VCaP (cell line): Measurements from ENCODE around the gene SIK3.

Source experiments
- H3K27ac ChIP-seq: fragments of 450-650 bp; 2 replicates; pipeline ENCODE4 v1.5.1; 2017
- CTCF ChIP-seq: fragments of 450-650 bp; conservative IDR thresholded peaks from 2 replicates; pipeline ENCODE4 v1.5.1; 2017; ENCODE audit warnings: mild to moderate bottlenecking, moderate library complexity

The SIK3 gene

GRCh38 chr11:116909245-116909644, 189.0 kb downstream of the SIK3 start:
- no peak for TF ChIP-seq CTCF
- H3K27ac ChIP-seq = no peak overlapping the region

- no peak for TF ChIP-seq CTCF
- no peak overlapping the region for H3K27ac ChIP-seq
Observed at GRCh38 chr11:116906479-116906878, 191.7 kb downstream of the SIK3 start.

GRCh38 chr11:116903090-116903489, 195.1 kb downstream of the SIK3 start:
- TF ChIP-seq CTCF = no peak

DNA sequence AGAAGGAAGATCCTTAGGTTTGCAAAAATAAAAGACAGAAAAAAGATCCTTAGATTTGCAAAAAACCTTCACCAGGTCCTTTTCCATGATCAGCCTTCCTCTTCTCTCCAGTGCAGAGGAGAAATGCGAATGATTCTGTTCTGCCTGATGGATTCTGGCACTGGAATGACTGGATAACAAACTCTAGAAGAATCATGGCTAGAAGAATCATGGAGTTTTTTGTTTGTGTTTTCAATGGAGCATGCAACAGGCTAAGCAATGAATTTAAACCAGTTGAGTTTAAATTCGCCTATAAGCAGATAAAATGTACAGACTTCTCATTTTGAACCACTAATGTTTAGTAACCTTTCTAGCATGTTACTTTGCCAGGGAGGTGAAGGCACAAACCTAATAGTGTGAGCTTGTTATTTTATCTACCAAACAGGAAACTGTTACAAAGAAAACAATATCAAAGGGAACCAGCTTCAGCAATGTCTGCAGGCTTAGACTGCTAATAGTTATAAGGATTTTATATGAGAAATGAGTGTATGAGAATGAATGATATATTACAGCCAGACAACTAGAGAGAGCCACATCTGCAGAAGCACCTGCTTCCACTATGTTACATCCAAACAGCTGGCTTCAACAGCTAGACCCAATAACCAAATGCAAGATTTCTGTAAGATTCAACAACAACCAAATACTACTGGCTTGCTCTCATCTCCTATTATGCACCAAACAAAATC, 196.1 kb downstream of the SIK3 start:
- no peak overlapping the region for H3K27ac ChIP-seq
- TF ChIP-seq CTCF = no peak

More at GRCh38 chr11:116903090-116903489, 195.1 kb downstream of the SIK3 start:
- no peak overlapping the region for H3K27ac ChIP-seq

- TF ChIP-seq CTCF = no peak
- no peak overlapping the region for H3K27ac ChIP-seq
Observed at GRCh38 chr11:116901211-116901610, 197.0 kb downstream of the SIK3 start.

DNA sequence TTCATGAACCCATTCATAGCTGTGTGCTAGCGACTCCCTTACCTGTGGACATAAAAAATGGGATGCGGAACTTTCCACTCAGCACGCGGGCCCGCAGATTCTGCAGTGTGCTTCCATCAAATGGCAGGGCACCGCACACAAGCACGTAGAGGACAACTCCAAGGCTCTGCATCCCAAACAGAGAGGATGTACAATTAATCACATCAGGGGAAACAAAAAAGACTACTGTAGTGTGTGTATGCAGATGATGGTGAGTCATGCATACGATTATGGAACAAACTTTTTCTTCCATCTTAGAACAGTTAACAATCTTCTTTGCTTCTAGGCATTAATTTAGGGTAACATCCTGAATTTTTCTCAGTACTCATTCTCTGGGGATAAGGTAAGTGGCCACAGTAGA, 202.0 kb downstream of the SIK3 start:
- H3K27ac ChIP-seq = no peak overlapping the region
- no peak for TF ChIP-seq CTCF

- H3K27ac ChIP-seq = no peak overlapping the region
- TF ChIP-seq CTCF = no peak
Observed at GRCh38 chr11:116895048-116895757, 203.0 kb downstream of the SIK3 start.
